ENCODE data around the gene NDUFA7. TPM values are rescaled to one million over a fixed set of nuclear protein-coding genes. Genes with fewer than 3 reads are reported as not detected.

NDUFA7 gene
- total and polyA plus RNA-seq, 2 of the 13 experiments (the other 11 are each of a cell fraction or from before 2014, with no cell fraction given): 64.5 to 71.5 TPM

GRCh38 chr19:8307965-8308866, 13.0 kb downstream of the NDUFA7 start, which contains the start of gene CD320 (continued):
- TF ChIP-seq ZNF639 (CRISPR knock-in tag; conservative IDR thresholded peaks at IDR 0.05) (0 out of 2 replicates have a peak, but pooled peaks have one; percentile 16), FOXK2 (IDR thresholded peaks at IDR 0.05) (no peak), MZF1 (CRISPR knock-in tag; IDR thresholded peaks at IDR 0.05; ENCODE audit: borderline replicate concordance) (no peak), ATAD3A (CRISPR knock-in tag; IDR thresholded peaks at IDR 0.05) (no peak), KDM1A (CRISPR knock-in tag; IDR thresholded peaks at IDR 0.05) (no peak), NFKB2 (CRISPR knock-in tag; IDR thresholded peaks at IDR 0.05; ENCODE audit: borderline replicate concordance) (peak; percentile 93; the same call in 1 of the 2 replicates), THYN1 (CRISPR knock-in tag; IDR thresholded peaks at IDR 0.05; ENCODE audit: borderline replicate concordance, low read depth) (no peak), ZNF709 (CRISPR knock-in tag; IDR thresholded peaks at IDR 0.05) (peak; percentile 94), ZBTB26 (CRISPR knock-in tag; IDR thresholded peaks at IDR 0.05; ENCODE audit: borderline replicate concordance) (peak; percentile 71; the same call in 1 of the 2 replicates), PREB (CRISPR knock-in tag; IDR thresholded peaks at IDR 0.05) (0 out of 2 replicates have a peak, but pooled peaks have one; percentile 83), PCBP2 (optimal IDR thresholded peaks at IDR 0.05; ENCODE audit: low read depth, low read length, poor library complexity, severe bottlenecking) (no peak), ZNF691 (CRISPR knock-in tag; IDR thresholded peaks at IDR 0.05; ENCODE audit: borderline replicate concordance, low read depth) (peak; percentile 44; the same call in 1 of the 2 replicates), ZNF225 (CRISPR knock-in tag; IDR thresholded peaks at IDR 0.05) (peak; percentile 71), ZNF160 (CRISPR knock-in tag; IDR thresholded peaks at IDR 0.05) (peak; percentile 73), ZNF512B (CRISPR knock-in tag; IDR thresholded peaks at IDR 0.05; ENCODE audit: borderline replicate concordance) (no peak), TERF1 (CRISPR knock-in tag; IDR thresholded peaks at IDR 0.05) (peak; percentile 92; the same call in 1 of the 2 replicates)

Measured in HepG2 (cell line).